HEK293 (cell line): ENCODE data around the gene C1orf198.

Experiments used
- CTCF ChIA-PET: fragments of 350-600 bp; formaldehyde crosslinking; extraction: SDS; loops from one replicate; lab custom pipeline; 2021; ENCODE audit warnings: antibody characterized with exemption; lab: Yijun Ruan, JAX
- POLR2A ChIA-PET: fragments of 300-600 bp; formaldehyde crosslinking; extraction: SDS; loops from one replicate; lab custom pipeline; 2020; ENCODE audit warnings: antibody characterized with exemption, inconsistent platforms; lab: Yijun Ruan, JAX
- H3K27ac ChIP-seq: fragments of 200-500 bp; sonication (Bioruptor generic); 2 replicates; pipeline ENCODE4 v1.5.1; 2014; ENCODE audit warnings: low read depth, low read length, control low read depth, inconsistent platforms; ENCODE audit errors: extremely low read depth
- H3K36me3 ChIP-seq, 2 experiments: fragments of 200-500 bp in 1 of 2; sonication (Bioruptor generic) in 1 of 2; 1 replicate in 1 of 2; 2 replicates in 1 of 2; pipeline ENCODE4 v1.5.1; 2014 to 2017; ENCODE audit warnings: inconsistent platforms in 2 of 2, low read length in 2 of 2; ENCODE audit not compliant: control insufficient read depth in 2 of 2, insufficient read depth in 1 of 2
- H3K4me1 ChIP-seq: fragments of 200-500 bp; sonication (Bioruptor generic); 2 replicates; pipeline ENCODE4 v1.5.1; 2014; ENCODE audit warnings: mild to moderate bottlenecking, low read length, inconsistent platforms; ENCODE audit not compliant: control insufficient read depth, insufficient read depth
- H3K4me3 ChIP-seq: 2 replicates; pipeline ENCODE4 v1.5.1; 2011; ENCODE audit warnings: low read depth, mild to moderate bottlenecking, control low read depth, low read length, moderate library complexity
- H3K9me3 ChIP-seq: fragments of 200-500 bp; sonication (Bioruptor generic); 2 replicates; pipeline ENCODE4 v1.5.1; 2014; ENCODE audit warnings: low read depth, low read length, inconsistent platforms; ENCODE audit not compliant: control insufficient read depth, insufficient read depth
- HOXA7 ChIP-seq: sonication (generic); formaldehyde crosslinking; IDR thresholded peaks from 2 replicates; pipeline ENCODE4 v1.8.1; 2022; ENCODE audit warnings: missing genetic modification reagents, borderline replicate concordance
- IKZF3 ChIP-seq: fragments of 450-650 bp; IDR thresholded peaks from 2 replicates; pipeline ENCODE4 v1.5.0; 2018; ENCODE audit warnings: missing biosample characterization, mild to moderate bottlenecking, missing genetic modification characterization, moderate library complexity
- MYNN ChIP-seq: fragments of 450-650 bp; formaldehyde crosslinking; IDR thresholded peaks from 2 replicates; pipeline ENCODE4 v1.5.1; 2016; ENCODE audit warnings: missing biosample characterization, missing genetic modification characterization, borderline replicate concordance
- PATZ1 ChIP-seq: fragments of 450-650 bp; formaldehyde crosslinking; IDR thresholded peaks from 2 replicates; pipeline ENCODE4 v1.5.1; 2016; ENCODE audit warnings: missing biosample characterization, missing genetic modification characterization
- SALL2 ChIP-seq: fragments of 450-650 bp; formaldehyde crosslinking; IDR thresholded peaks from 2 replicates; pipeline ENCODE4 v1.5.0; 2017; ENCODE audit warnings: missing biosample characterization, mild to moderate bottlenecking, missing genetic modification characterization, borderline replicate concordance
- SCRT1 ChIP-seq: fragments of 450-650 bp; formaldehyde crosslinking; IDR thresholded peaks from 2 replicates; pipeline ENCODE4 v1.5.1; 2016; ENCODE audit warnings: missing biosample characterization, missing genetic modification characterization, borderline replicate concordance
- SP7 ChIP-seq: fragments of 450-650 bp; formaldehyde crosslinking; IDR thresholded peaks from 2 replicates; pipeline ENCODE4 v1.5.1; 2016; ENCODE audit warnings: missing biosample characterization, missing genetic modification characterization
- WT1 ChIP-seq: fragments of 450-650 bp; formaldehyde crosslinking; IDR thresholded peaks from 2 replicates; pipeline ENCODE4 v1.5.1; 2016; ENCODE audit warnings: missing biosample characterization, missing genetic modification characterization
- YY1 ChIP-seq: fragments of 450-650 bp; formaldehyde crosslinking; IDR thresholded peaks from 2 replicates; pipeline ENCODE4 v1.5.1; 2018; ENCODE audit warnings: missing biosample characterization, missing genetic modification characterization
- ZBTB17 ChIP-seq: fragments of 450-650 bp; formaldehyde crosslinking; IDR thresholded peaks from 2 replicates; pipeline ENCODE4 v1.5.1; 2016; ENCODE audit warnings: missing biosample characterization, missing genetic modification characterization
- ZBTB44 ChIP-seq: fragments of 450-650 bp; IDR thresholded peaks from 2 replicates; pipeline ENCODE4 v1.5.1; 2018; ENCODE audit warnings: missing biosample characterization, mild to moderate bottlenecking, missing genetic modification characterization
- ZNF112 ChIP-seq: fragments of 450-650 bp; formaldehyde crosslinking; IDR thresholded peaks from 2 replicates; pipeline ENCODE4 v1.5.0; 2017; ENCODE audit warnings: missing biosample characterization, missing genetic modification characterization
- ZNF114 ChIP-seq: fragments of 450-650 bp; formaldehyde crosslinking; IDR thresholded peaks from 2 replicates; pipeline ENCODE4 v1.5.0; 2017; ENCODE audit warnings: missing biosample characterization, missing genetic modification characterization
- ZNF121 ChIP-seq: fragments of 450-650 bp; formaldehyde crosslinking; IDR thresholded peaks from 2 replicates; pipeline ENCODE4 v1.5.1; 2016; ENCODE audit warnings: missing biosample characterization, missing genetic modification characterization
- ZNF19 ChIP-seq: fragments of 450-650 bp; formaldehyde crosslinking; IDR thresholded peaks from 2 replicates; pipeline ENCODE4; 2016; ENCODE audit warnings: missing biosample characterization, missing genetic modification characterization, low read depth
- ZNF211 ChIP-seq: fragments of 450-650 bp; formaldehyde crosslinking; IDR thresholded peaks from 2 replicates; pipeline ENCODE4 v1.5.1; 2016; ENCODE audit warnings: low read depth, missing biosample characterization, missing genetic modification characterization
- ZNF274 ChIP-seq, 2 experiments: fragments of 200-500 bp in 1 of 2; fragments of 450-650 bp in 1 of 2; sonication (Bioruptor generic) in 1 of 2; formaldehyde crosslinking in 1 of 2; IDR thresholded peaks; 2 replicates each; pipeline versions ENCODE4 v1.5.1 to v1.6.1; 2014 to 2016; ENCODE audit warnings: borderline replicate concordance in 1 of 2, inconsistent platforms in 1 of 2, low read length in 1 of 2, missing biosample characterization in 1 of 2, missing genetic modification characterization in 1 of 2
- ZNF416 ChIP-seq: fragments of 450-650 bp; formaldehyde crosslinking; IDR thresholded peaks from 2 replicates; pipeline ENCODE4 v1.5.1; 2016; ENCODE audit warnings: missing biosample characterization, missing genetic modification characterization
- ZNF513 ChIP-seq: fragments of 450-650 bp; IDR thresholded peaks from 2 replicates; pipeline ENCODE4 v1.5.1; 2018; ENCODE audit warnings: missing biosample characterization, missing genetic modification characterization
- ZNF549 ChIP-seq: fragments of 450-650 bp; IDR thresholded peaks from 2 replicates; pipeline ENCODE4 v1.5.1; 2018; ENCODE audit warnings: missing biosample characterization, missing genetic modification characterization, mild to moderate bottlenecking, inconsistent platforms, moderate library complexity
- ZNF571 ChIP-seq: fragments of 450-650 bp; formaldehyde crosslinking; IDR thresholded peaks from 2 replicates; pipeline ENCODE4 v1.5.0; 2017; ENCODE audit warnings: missing biosample characterization, missing genetic modification characterization
- ZNF654 ChIP-seq: fragments of 450-650 bp; formaldehyde crosslinking; IDR thresholded peaks from 2 replicates; pipeline ENCODE4 v1.5.1; 2016; ENCODE audit warnings: low read depth, missing biosample characterization, missing genetic modification characterization
- ZNF830 ChIP-seq: fragments of 450-650 bp; IDR thresholded peaks from 2 replicates; pipeline ENCODE4 v1.5.0; 2018; ENCODE audit warnings: missing biosample characterization, missing genetic modification characterization, low read depth, mild to moderate bottlenecking, moderate library complexity
- TF ChIP-seq, protein P1 (sequence below): fragments of 450-650 bp; formaldehyde crosslinking; IDR thresholded peaks from 2 replicates; pipeline ENCODE4 v1.5.1; 2017; ENCODE audit warnings: missing biosample characterization, mild to moderate bottlenecking, missing genetic modification characterization, moderate library complexity

C1orf198 gene

DNA sequence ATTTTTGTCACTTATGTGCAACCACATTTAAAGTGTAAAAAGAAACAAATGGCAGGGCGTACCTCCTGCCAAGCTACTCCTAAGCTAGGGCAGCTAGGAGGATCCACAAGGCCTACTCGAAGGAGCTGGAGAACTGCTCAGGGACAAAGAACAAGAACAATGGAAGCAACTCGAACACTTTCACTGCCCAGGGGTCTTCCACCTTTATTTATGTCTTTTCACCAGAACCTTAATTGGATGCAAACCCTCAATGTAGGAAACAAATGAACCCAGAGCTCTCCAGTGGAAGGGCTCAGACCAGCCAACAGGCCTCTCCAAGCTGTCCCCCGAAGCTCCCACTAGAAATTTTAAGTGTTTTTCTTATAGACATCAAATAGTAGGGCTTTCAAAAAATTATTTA is 39.9 kb downstream of the C1orf198 start:
- H3K27ac ChIP-seq: no peak overlapping the region
- H3K4me3 ChIP-seq: no peak overlapping the region
- H3K36me3 ChIP-seq: no peaks in the 10 kb centered on the region
- H3K4me1 ChIP-seq: no peaks in the 10 kb centered on the region
- POLR2A ChIA-PET: no interaction called here
- TF ChIP-seq ZNF830 (tag by site-specific recombination): no peak
- TF ChIP-seq, protein P1, sequence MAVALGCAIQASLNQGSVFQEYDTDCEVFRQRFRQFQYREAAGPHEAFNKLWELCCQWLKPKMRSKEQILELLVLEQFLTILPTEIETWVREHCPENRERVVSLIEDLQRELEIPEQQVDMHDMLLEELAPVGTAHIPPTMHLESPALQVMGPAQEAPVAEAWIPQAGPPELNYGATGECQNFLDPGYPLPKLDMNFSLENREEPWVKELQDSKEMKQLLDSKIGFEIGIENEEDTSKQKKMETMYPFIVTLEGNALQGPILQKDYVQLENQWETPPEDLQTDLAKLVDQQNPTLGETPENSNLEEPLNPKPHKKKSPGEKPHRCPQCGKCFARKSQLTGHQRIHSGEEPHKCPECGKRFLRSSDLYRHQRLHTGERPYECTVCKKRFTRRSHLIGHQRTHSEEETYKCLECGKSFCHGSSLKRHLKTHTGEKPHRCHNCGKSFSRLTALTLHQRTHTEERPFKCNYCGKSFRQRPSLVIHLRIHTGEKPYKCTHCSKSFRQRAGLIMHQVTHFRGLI (tag by site-specific recombination): no peak
- TF ChIP-seq ZNF211 (tag by site-specific recombination): no peak
- TF ChIP-seq ZNF654 (tag by site-specific recombination): no peak
- no peak for TF ChIP-seq ZBTB44 (tag by site-specific recombination)
- TF ChIP-seq ZNF121 (tag by site-specific recombination): no peak
- no peak for TF ChIP-seq ZNF571 (tag by site-specific recombination)
- TF ChIP-seq SP7: no peak
- TF ChIP-seq YY1: no peak
- TF ChIP-seq ZNF114 (tag by site-specific recombination): no peak
- CTCF ChIA-PET: interaction anchor here (1.5 to 2.1 kb wide), 2 partner anchors 8 to 30 kb away, joined by 5 to 6 read pairs; no protein-coding TSS in a partner anchor
- no peaks in the 10 kb centered on the region for H3K9me3 ChIP-seq

- no peaks in the 10 kb centered on the region for H3K36me3 ChIP-seq
- H3K4me3 ChIP-seq: no peak overlapping the region
- H3K27ac ChIP-seq: no peak overlapping the region
- H3K9me3 ChIP-seq: no peaks in the 10 kb centered on the region
- ChIA-PET CTCF (interaction anchor here (2.1 kb wide), 1 partner anchor 7 kb away, joined by 6 read pairs; no protein-coding TSS in a partner anchor), POLR2A (no interaction called here)
- no peak for TF ChIP-seq ZNF571 (tag by site-specific recombination)
- no peak for TF ChIP-seq ZNF121 (tag by site-specific recombination)
- no peak for TF ChIP-seq ZNF112 (tag by site-specific recombination)
- no peak for TF ChIP-seq PATZ1
- TF ChIP-seq ZNF416 (tag by site-specific recombination): no peak
- TF ChIP-seq MYNN (tag by site-specific recombination): no peak
- TF ChIP-seq SCRT1 (tag by site-specific recombination): no peak
- TF ChIP-seq ZNF19 (tag by site-specific recombination): no peak
- TF ChIP-seq HOXA7 (CRISPR knock-in tag): no peak
- no peak for TF ChIP-seq ZBTB17 (tag by site-specific recombination)
- no peak for TF ChIP-seq ZNF549 (tag by site-specific recombination)
- TF ChIP-seq ZNF274 (IDR thresholded peaks at IDR 0.05; ENCODE audit: low read length): no peak
- no peak for TF ChIP-seq ZNF274 (tag by site-specific recombination; IDR thresholded peaks at IDR 0.05; ENCODE audit: borderline replicate concordance)
- no peak for TF ChIP-seq SALL2 (tag by site-specific recombination)
- TF ChIP-seq IKZF3 (tag by site-specific recombination): no peak
- TF ChIP-seq ZNF513 (tag by site-specific recombination): no peak
- no peak for TF ChIP-seq WT1
- no peaks in the 10 kb centered on the region for H3K4me1 ChIP-seq
Measured at GRCh38 chr1:230827801-230828200, 40.5 kb downstream of the C1orf198 start.
